Testis (tissue), 3 donors: ENCODE measurements around the gene MRPL27. TPM values are rescaled to one million over a fixed set of nuclear protein-coding genes. Genes with fewer than 3 reads are reported as not detected.
A peak's percentile ranks its signal among the peaks of the same experiment; 100 is the strongest.

ENCODE experiments used
- DNase-seq: peaks from one replicate; pipeline ENCODE4 v3.0.0-alpha.2; 2019
- H3K27ac ChIP-seq, 2 donors: fragments of 200-600 bp; sonication (generic); one replicate each; pipeline ENCODE4 v1.5.1; 2019
- H3K27me3 ChIP-seq: fragments of 200-600 bp; sonication (generic); one replicate; pipeline ENCODE4 v1.5.1; 2019
- H3K36me3 ChIP-seq: fragments of 200-600 bp; sonication (generic); one replicate; pipeline ENCODE4 v1.5.1; 2017; ENCODE audit warnings: low read depth; ENCODE audit errors: missing control alignments
- H3K4me1 ChIP-seq: fragments of 200-600 bp; sonication (generic); one replicate; pipeline ENCODE4 v1.5.1; 2019
- H3K4me3 ChIP-seq, 2 donors: fragments of 200-600 bp; sonication (generic); one replicate each; pipeline ENCODE4 v1.5.1; 2017 to 2019
- H3K9me3 ChIP-seq: fragments of 200-600 bp; sonication (generic); one replicate; pipeline ENCODE4 v1.5.1; 2017
- CTCF ChIP-seq, 3 experiments: fragments of 450-650 bp in 2 of 3; fragments of 200-600 bp in 1 of 3; sonication (generic) in 1 of 3; IDR thresholded peaks; one replicate each; pipeline ENCODE4 v1.5.1; 2016 to 2019; ENCODE audit warnings: antibody characterized with exemption in 3 of 3, mild to moderate bottlenecking in 2 of 3, moderate library complexity in 1 of 3
- POLR2A ChIP-seq: fragments of 450-650 bp; IDR thresholded peaks from one replicate; pipeline ENCODE4 v1.6.1; 2017; ENCODE audit warnings: antibody characterized with exemption, mild to moderate bottlenecking, moderate library complexity
- WGBS, 2 donors: methylation state at CpG; one replicate each; pipeline ENCODE4 v1.1.5; 2018; 5-methylcytosine and 5-hydroxymethylcytosine counted together
- intact Hi-C: fragments of 100-400 bp; cut with DNase I; formaldehyde crosslinking; loops from one replicate; pipeline ENCODE4 v1.15.1; 2023; ENCODE audit warnings: low total_unique reads
- polyA plus RNA-seq: library from polyadenylated mRNA; stranded (reverse); fragments of 350-450 nt; fragmentation: Illumina TruSeq; extraction: RNeasy Lipid Tissue Mini Kit (QIAGEN cat#74804); gene quantifications from one replicate; pipeline ENCODE4 v1.2.3, GENCODE V29; 2014; ENCODE audit warnings: low read depth, low replicate concordance; ENCODE audit not compliant: insufficient read depth
- total RNA-seq, 2 donors: library from RNA; depleted of rRNA; stranded (reverse); fragments of >200 nt; gene quantifications; one replicate each; pipeline ENCODE4 v1.2.3, GENCODE V29; 2016

Gene MRPL27
- total and polyA plus RNA-seq, 3 donors from 2014 or later, result 54.5 to 69.1 (median 65.1) TPM

- no peaks in the 10 kb centered on the region for H3K36me3 ChIP-seq
- H3K9me3 ChIP-seq, result no peaks in the 10 kb centered on the region
- DNase-seq, result peak; percentile 75
- 48 to 51% methylated on average over 10 to 11 of the region's 11 CpGs for WGBS, 2 donors
- H3K4me1 ChIP-seq, result peaks cover 32% of the 10 kb centered on the region
- H3K27ac ChIP-seq, result peak overlapping the region in 1 of 2 donors; percentile 7
- intact Hi-C loops, result no loop called here
- H3K27me3 ChIP-seq, result no peaks in the 10 kb centered on the region
- no peak for TF ChIP-seq POLR2A
- peak; percentile 40 to 71 (median 64) for TF ChIP-seq CTCF (IDR thresholded peaks at IDR 0.05)
- no peak overlapping the region for H3K4me3 ChIP-seq
These were observed 11.2 kb downstream of the MRPL27 start for GRCh38 chr17:50361561-50362480.

DNA sequence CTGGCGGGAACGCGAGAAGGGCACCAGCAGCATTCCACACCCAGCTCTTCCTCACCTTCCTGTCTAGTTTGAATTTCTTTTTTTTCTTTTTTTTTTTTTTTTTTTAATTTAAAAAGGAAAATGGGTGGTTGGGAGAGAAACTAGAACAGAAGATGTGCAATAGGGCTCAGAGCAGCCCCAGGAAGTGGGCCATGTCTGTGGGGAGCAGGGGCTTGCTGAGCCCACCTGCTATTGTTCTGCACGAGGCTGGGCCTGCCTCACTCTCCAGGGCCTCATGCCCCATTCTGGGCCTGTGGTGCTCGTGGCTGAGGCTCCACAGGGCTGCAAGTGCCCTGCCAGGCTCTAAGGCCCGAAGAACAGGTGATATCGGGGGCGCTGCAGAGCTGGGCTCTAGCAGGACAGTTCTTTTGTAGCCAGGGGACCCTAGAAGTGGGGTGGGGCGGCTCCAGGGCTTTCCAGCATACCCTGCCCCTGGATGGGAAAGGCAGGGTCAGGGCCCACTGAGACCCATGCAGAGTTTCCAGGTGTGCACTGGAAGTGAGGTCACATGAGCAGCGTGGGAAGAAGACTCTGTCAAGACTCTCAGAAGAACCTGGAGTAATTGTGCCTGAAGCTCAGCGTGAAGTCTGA lies 12.4 kb downstream of the MRPL27 start:
- Histone ChIP-seq H3K27ac (peak overlapping the region; percentile 22 to 64), H3K27me3 (no peaks in the 10 kb centered on the region), H3K4me3 (no peak overlapping the region), H3K9me3 (no peaks in the 10 kb centered on the region), H3K4me1 (peaks cover 32% of the 10 kb centered on the region), H3K36me3 (no peaks in the 10 kb centered on the region)
- 89 to 91% methylated on average over 8 to 11 of the region's 11 CpGs for WGBS, 2 donors
- intact Hi-C loops, result no loop called here
- no peak for DNase-seq
- TF ChIP-seq POLR2A, result no peak
- TF ChIP-seq CTCF (IDR thresholded peaks at IDR 0.05), result no peak

- intact Hi-C loops, result no loop called here
These were observed 13.0 kb downstream of the MRPL27 start for GRCh38 chr17:50359998-50360461.

DNA sequence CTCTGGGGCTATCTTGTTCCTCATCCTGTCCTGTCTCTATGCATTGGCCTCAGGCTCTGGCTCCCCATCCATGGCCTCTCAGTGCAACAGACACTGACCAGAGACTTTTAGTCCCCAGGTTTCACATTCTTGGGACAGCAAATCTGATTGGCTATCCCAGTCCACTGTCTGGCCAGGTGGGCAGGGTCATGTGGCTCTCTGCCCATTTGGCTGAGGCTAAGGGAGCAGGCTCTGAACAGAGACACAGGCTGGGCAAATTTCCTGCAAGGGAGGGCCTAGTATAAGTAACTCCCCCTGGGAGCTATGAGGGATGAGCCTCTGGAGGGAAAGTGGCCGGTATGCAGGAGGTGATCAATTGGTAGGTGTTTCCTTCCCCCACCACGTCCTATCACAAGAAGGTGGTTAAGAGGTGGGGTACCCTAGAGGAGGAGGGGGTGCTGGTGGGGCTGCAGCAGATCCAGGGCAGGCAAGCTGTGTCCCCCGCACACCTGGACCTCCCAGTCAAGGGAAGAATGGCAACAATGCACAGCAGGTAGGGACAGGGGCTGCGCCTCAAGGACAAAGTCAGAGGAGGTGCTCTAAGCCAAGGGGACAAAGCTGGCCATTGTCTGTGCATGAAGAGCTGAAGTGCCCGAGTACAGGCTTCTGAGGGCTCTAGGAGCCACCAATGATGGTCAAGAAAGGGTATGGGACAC lies 13.8 kb downstream of the MRPL27 start:
- TF ChIP-seq CTCF (IDR thresholded peaks at IDR 0.05) (no peak), POLR2A (no peak)
- peaks cover 32% of the 10 kb centered on the region for H3K4me1 ChIP-seq
- peak; percentile 40 for DNase-seq
- WGBS, 2 donors, result 42 to 56% methylated on average over 3 to 5 of the region's 5 CpGs
- H3K36me3 ChIP-seq, result no peaks in the 10 kb centered on the region
- no peaks in the 10 kb centered on the region for H3K9me3 ChIP-seq
- H3K4me3 ChIP-seq, result no peak overlapping the region
- H3K27me3 ChIP-seq, result no peaks in the 10 kb centered on the region
- intact Hi-C loops, result no loop called here
- peak overlapping the region; percentile 22 to 50 for H3K27ac ChIP-seq

More at GRCh38 chr17:50359998-50360461, 13.0 kb downstream of the MRPL27 start:
- Histone ChIP-seq H3K4me1 (peaks cover 32% of the 10 kb centered on the region), H3K36me3 (no peaks in the 10 kb centered on the region), H3K9me3 (no peaks in the 10 kb centered on the region), H3K27ac (peak overlapping the region; percentile 22 to 64), H3K4me3 (no peak overlapping the region), H3K27me3 (no peaks in the 10 kb centered on the region)
- 42 to 66% methylated on average over 2 to 14 of the region's 14 CpGs for WGBS, 2 donors
- no peak for TF ChIP-seq CTCF (IDR thresholded peaks at IDR 0.05)
- no peak for TF ChIP-seq POLR2A
- no peak for DNase-seq
